ENCODE results near the gene SLC2A2. TPM values are rescaled to one million over a fixed set of nuclear protein-coding genes. Genes with fewer than 3 reads are reported as not detected.

The SLC2A2 gene
- polyA plus RNA-seq (2012; ENCODE audit: insufficient read depth, insufficient read length, low read depth) = not detected

DNA sequence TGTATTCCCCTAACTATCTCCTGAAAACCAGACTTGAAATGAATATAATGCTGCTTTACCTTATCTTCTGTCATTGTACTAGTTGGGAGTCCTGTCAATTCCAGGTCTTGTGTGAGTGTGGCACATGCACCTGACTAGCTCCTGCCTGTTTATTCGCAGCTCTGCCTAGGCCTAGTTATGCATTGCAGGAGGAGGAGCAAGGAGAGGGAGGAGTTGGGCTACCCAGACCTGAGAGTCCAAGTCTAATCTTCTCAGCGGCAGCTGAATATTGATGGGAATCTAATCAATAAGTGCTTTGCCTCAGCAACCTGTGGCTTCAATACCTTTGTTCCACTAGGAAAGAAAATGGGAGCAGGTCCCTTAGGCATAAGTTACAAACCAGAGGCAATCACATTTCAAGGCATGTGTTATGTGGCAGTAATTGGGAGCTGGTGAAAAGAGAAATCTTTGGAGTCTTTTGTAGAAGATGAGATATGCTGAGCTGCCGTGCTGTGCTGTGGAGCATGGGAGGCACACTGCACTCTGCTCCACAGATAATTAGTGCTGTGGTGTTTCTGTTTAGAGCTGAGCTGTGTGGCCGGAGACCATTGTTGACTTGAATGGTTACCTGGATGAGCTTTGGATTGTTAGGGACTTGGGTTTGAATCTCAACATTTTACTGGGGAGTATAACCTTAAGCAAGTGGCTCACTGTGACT lies at the start of gene SLC2A2:
Gene SLC2A2, minus strand, starts transcription at position 124 of the 697 bp plus-strand sequence. Its CDS starts 50 bp downstream, at position 74.
- no peaks in the 10 kb centered on the region for H3K36me3 ChIP-seq
- no peak for DNase-seq
- TF ChIP-seq, protein P1, sequence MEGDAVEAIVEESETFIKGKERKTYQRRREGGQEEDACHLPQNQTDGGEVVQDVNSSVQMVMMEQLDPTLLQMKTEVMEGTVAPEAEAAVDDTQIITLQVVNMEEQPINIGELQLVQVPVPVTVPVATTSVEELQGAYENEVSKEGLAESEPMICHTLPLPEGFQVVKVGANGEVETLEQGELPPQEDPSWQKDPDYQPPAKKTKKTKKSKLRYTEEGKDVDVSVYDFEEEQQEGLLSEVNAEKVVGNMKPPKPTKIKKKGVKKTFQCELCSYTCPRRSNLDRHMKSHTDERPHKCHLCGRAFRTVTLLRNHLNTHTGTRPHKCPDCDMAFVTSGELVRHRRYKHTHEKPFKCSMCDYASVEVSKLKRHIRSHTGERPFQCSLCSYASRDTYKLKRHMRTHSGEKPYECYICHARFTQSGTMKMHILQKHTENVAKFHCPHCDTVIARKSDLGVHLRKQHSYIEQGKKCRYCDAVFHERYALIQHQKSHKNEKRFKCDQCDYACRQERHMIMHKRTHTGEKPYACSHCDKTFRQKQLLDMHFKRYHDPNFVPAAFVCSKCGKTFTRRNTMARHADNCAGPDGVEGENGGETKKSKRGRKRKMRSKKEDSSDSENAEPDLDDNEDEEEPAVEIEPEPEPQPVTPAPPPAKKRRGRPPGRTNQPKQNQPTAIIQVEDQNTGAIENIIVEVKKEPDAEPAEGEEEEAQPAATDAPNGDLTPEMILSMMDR (IDR thresholded peaks at IDR 0.05; ENCODE audit: low read depth, low read length) = no peak
- no peaks in the 10 kb centered on the region for H3K9me3 ChIP-seq
- no peaks in the 10 kb centered on the region for H3K4me1 ChIP-seq
- no peak within 1 kb of the TSS for H3K4me3 ChIP-seq (ENCODE audit: low read depth, low read length)
- H3K27me3 ChIP-seq = no peaks in the 10 kb centered on the region

DNA sequence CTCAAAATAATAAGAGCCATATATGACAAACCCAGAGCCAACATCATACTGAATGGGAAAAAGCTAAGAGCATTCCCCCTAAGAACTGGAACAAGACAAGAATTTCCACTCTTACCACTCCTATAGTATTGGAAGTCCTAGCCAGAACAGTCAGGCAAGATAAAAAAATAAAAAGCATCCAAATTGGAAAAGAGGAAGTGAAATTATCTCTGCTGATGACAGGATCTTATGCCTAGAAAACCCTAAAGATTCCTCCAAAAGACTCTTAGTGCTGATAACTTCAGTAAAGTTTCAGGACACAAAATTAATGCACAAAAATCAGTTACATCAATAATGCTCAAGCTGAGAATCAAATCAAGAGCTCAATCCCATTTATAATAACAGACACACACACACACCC lies 45.9 kb upstream of the SLC2A2 start:
- TF ChIP-seq, protein P1 (IDR thresholded peaks at IDR 0.05; ENCODE audit: low read depth, low read length) = no peak
- no peak for DNase-seq
- no peaks in the 10 kb centered on the region for H3K9me3 ChIP-seq

DNA sequence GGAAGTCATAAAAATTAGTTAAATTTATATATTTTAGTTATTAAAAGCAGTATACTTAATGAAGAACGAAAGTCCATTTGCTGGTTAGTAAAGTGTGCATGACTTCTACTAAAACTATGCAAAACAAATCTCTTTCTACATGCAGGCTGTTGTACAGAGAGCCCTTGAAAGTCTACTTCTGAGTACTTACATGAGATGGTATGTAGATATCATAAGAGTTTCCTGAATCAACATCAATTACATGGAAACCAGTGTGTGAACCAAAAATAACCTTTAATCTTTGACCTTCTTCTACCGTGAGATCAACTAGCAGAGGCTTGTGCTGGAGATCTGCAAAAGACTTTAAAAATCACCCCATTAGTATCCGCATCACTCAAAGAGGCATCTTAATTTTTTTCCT lies 42.1 kb upstream of the SLC2A2 start:
- Histone ChIP-seq H3K9me3 (no peaks in the 10 kb centered on the region), H3K4me1 (no peaks in the 10 kb centered on the region), H3K36me3 (no peaks in the 10 kb centered on the region), H3K4me3 (ENCODE audit: low read depth, low read length) (no peak overlapping the region), H3K27me3 (no peaks in the 10 kb centered on the region)
- TF ChIP-seq, protein P1 (IDR thresholded peaks at IDR 0.05; ENCODE audit: low read depth, low read length) = no peak
- DNase-seq = no peak

More for the DNA sequence above, 45.9 kb upstream of the SLC2A2 start:
- H3K36me3 ChIP-seq = no peaks in the 10 kb centered on the region
- no peaks in the 10 kb centered on the region for H3K27me3 ChIP-seq
- H3K4me1 ChIP-seq = no peaks in the 10 kb centered on the region
- no peak overlapping the region for H3K4me3 ChIP-seq (ENCODE audit: low read depth, low read length)

DNA sequence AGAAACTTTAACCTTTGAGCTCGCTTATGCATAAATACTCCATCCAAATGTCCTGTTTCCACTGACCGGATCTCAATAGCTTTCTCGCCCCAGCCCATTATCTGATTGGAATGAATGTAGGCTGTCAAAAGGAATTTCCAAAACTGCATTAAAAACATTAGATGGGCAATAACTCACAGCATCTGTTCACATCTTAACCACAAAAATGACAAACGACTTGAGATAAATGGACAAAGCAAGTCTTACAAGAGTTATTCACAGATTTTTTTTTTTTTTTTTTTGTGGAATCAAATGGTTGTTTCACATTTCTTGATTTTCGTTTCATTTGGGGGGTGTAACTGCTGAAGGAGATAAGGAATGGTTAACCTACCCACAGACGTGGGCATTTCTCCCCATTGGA lies 39.7 kb upstream of the SLC2A2 start:
- H3K36me3 ChIP-seq = no peaks in the 10 kb centered on the region

DNA sequence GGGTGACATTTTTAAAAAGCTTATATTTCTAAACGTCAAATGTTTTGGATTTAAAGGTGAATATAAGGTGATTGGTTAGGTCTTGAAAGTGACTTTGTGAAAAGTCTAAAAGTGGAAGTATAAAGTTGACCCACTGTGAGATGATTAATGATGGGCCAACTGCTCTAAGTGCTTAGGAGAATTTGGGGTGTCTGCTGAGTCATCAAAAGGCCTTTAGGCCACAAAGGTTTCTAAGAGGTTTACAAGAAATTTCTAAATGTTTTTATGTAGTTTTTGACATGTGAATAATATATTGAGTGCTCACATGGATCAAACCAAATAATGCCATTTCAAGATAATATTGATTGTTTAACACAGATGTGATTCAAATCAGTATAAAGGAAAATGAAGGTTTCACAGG lies 39.2 kb upstream of the SLC2A2 start:
- no peak for DNase-seq
- TF ChIP-seq, protein P1 (IDR thresholded peaks at IDR 0.05; ENCODE audit: low read depth, low read length) = no peak
- H3K4me3 ChIP-seq (ENCODE audit: low read depth, low read length) = no peak overlapping the region
- no peaks in the 10 kb centered on the region for H3K27me3 ChIP-seq
- no peaks in the 10 kb centered on the region for H3K9me3 ChIP-seq
- H3K36me3 ChIP-seq = no peaks in the 10 kb centered on the region
- no peaks in the 10 kb centered on the region for H3K4me1 ChIP-seq

More for the DNA sequence above, 39.7 kb upstream of the SLC2A2 start:
- Histone ChIP-seq H3K4me3 (ENCODE audit: low read depth, low read length) (no peak overlapping the region), H3K4me1 (no peaks in the 10 kb centered on the region), H3K9me3 (no peaks in the 10 kb centered on the region), H3K27me3 (no peaks in the 10 kb centered on the region)
- no peak for DNase-seq
- TF ChIP-seq, protein P1 (IDR thresholded peaks at IDR 0.05; ENCODE audit: low read depth, low read length) = no peak

DNA sequence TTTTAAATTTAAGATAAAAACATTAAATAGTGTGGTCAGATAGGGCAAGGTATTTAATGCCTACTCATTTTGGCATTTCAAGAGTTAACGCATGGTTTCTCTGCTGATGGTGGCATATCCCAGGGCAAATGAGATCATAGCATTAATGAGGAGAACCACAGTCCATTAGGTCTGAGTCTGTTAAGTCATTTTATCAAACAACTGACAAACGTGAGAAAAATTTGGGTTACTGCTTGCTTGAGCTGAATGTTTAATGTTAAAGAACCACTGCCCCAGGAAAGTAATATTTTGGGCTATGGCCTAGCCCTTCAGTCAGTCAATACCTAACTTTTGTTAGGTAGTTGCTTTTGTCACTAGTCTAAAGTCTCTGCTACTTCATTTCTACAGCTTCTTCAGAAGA lies 37.9 kb upstream of the SLC2A2 start:
- H3K4me3 ChIP-seq (ENCODE audit: low read depth, low read length) = no peak overlapping the region
- H3K36me3 ChIP-seq = no peaks in the 10 kb centered on the region
- H3K27me3 ChIP-seq = no peaks in the 10 kb centered on the region
- no peaks in the 10 kb centered on the region for H3K9me3 ChIP-seq
- TF ChIP-seq, protein P1 (IDR thresholded peaks at IDR 0.05; ENCODE audit: low read depth, low read length) = no peak
- no peaks in the 10 kb centered on the region for H3K4me1 ChIP-seq
- no peak for DNase-seq
